Measurements from ENCODE around the gene C20orf202. TPM values are rescaled to one million over a fixed set of nuclear protein-coding genes. Genes with fewer than 3 reads are reported as not detected.
A peak's percentile ranks its signal among the peaks of the same experiment; 100 is the strongest.
"Not testable (repeated sequence)": the region's sequence is repeated elsewhere in the genome, so short reads cannot be mapped to it uniquely, and the experiment has no call there.

C20orf202 gene
- polyA plus RNA-seq, 3 donors, result 0.30 to 0.41 (median 0.33) TPM

DNA sequence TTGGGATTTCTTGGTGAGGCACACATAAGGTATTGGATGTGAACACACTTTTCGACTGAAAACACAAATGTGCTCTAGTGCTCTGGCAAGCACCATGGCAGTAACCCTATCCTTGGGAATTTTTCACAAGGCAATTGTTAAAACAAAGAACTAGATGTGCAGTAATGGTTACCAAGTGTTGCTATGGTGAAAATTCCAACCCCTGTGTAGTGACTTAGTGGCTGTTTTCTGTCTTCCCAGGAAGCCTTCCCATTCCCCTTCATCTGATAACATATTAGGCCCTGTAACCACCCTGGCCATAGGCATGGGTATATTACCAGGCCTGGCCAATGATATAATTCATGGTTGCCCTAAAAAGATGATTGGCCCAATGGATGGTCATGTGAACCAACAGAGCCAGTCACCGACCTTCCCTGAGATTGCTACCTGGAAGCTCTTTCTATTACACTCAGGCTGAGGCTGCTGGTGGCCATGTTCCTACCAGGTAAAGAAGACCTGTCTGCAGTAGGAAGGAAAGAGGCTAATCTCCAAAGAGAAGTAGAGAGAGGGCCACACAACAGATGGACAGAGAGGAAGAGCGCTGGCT, 4.1 kb downstream of the C20orf202 start:
- DNase-seq, result no peak

DNA sequence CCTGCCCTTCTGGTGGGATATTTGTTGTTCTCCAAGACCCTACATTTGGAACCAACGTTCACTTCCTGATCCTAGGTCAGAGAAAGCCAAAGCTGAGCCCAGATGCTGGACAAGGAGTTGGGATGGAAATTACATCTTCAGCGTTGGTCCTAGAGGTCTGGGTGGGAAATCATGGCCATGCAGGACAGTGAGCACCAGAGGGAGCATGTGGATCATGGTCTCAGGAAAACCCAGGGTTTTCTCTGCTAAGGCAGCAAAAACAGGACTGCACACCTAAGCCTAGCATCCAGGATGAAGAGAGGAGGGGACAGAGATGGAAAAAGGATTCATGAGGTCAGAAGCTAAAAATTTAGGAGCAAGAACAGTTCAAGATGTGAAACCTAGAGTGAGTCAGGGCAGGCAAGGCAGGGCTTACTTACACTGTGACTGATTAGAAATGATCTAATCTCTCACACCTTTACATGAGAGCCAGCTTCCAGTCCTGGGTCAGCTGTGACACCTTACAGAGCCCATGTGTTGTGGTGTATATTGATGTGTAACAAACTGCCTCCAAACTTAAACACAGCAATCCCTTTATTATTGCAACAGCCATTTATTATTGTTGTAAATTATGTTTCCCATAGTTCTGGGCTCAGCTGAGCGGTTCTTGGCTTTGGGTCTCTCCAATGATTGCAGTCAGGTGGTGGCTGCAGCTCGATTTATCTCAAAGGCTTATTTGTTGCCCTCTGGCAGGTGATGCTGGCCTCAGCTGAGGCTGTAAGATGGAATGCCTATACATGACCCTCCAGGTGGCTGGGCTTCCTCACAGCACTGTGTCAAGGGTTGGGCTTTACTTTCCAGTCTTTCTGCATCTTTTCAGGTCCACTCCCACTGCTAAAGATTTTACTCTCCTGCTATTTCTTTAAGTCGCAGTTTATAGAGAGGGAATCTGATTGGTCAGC, 6.5 kb downstream of the C20orf202 start:
- no peak for DNase-seq

DNA sequence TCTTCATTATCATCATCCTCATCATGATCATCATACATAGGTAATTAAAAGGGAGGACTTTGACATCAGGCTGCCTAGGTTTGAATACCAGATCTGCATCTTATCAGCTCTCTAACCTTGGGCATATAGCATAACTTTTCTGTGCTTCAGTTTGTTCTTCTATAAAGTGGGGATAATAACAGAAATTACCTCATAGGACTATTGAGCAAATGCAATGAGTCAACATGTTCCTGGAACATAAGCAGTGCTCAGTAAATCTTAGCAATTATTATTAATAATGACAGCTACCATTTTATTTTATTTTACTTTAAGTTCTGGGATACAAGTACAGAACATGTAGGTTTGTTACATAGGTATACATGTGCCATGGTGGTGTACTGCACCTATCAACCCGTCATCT, 7.2 kb downstream of the C20orf202 start:
- no peak for DNase-seq

DNA sequence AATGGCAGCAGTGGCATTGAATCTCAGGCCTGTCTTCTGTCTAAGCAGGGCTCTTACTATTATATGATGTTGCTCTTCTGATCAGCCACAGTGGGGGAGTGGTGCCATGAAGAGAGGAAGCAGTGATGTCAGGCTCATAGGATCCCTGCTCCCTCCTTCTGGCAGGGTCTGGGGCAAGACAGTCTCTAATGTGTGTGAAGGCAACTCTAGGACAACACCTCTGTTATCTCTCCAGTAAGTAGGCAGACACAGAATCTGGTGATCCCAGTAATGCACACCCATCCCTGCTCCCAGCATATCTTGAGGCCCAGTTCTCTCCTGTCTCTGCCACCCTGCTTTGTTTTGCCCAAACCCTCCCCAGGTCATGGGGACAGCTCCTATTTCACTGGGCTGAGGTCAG, 8.8 kb downstream of the C20orf202 start:
- DNase-seq, result no peak

DNA sequence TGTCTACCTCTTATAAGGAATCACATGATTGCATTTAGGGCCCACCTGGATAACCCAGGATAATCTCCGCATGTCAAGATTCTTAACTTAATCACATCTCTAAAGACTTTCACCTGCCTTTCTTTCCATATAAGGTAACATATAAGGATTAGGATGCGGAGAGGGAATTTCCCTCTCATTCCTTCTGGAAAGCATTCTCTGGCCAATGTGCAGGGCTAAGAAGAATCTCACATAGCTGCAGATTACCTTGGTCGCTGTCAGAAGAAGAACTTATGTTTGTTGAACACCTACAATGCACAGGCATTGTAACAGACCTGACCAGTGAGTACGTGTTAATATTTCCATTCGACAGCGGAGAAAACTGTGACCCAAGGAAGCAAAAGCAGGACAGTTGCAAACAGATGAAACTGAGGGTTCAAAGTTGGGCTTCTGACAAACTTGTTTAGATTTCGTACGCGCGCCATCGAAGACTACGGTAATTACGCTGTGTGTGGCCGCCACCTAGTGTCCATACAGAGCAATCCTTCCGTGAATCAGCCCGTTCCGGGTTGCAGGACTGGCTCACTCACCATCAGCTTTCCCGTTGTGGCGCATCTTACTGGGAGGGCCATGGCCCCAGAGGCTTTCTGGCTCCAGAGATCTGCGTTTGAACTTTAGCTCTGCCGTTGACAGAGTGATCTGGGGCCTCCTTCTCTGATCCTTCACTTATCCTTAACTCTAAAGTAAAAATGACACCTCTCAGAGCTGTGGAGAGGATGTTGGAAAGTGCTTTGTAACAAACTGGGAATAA, 9.5 kb downstream of the C20orf202 start:
- peak; percentile 64 for DNase-seq

DNA sequence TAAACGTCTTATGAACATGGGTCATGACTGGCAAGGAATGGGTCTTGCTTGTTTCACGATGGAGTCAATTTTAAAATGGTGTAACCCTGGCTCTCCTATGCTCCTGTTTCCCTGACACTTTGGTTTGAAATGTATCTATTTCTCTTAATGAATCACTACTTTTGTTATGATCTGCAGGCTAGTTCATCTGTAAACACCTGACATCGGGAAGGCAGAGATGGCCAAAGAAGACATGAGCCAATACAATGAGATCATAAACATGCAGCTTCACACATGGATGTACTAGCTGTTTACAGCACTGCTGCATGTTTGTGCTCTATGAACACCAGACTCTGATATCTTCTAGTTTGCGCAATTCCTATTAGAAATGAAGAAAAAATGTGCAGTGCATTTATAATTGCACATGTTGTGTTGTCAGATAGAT, 11.6 kb downstream of the C20orf202 start:
- DNase-seq, result no peak

DNA sequence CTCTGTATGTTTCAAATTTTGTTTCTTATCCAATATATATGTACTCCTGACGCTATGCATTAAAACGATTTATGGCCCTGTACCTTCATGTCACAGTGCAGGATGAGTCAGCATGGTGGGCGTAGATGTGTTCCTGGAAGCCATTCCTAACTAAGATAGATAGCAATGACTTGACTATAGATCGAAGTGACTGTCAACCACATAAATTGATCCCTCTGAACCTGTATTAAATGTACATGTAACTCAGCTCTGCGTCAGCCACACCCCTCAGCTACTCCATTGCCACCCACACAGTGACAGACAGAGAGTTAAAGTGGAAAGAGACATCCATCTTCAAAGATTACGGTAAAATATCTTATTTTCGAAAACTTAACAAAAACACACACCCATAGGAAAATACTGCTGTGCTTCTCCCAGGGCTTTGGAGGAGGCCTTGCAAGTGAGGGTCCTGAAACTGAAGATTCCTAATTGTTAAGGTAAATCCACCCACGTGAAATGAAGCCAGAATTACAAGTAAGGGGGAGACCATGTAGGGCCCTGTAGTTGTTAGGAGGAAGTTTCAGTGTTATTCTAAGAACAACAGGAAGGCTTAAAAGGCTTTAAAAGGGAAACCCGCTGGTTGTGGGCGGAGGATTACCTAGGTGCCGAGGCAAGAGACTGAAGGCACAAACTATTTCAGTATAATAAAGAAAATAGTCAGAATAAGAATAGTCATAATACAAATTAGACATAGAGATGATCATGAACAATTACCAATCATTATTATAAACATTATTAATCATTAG, 12.3 kb downstream of the C20orf202 start:
- DNase-seq, result no peak

DNA sequence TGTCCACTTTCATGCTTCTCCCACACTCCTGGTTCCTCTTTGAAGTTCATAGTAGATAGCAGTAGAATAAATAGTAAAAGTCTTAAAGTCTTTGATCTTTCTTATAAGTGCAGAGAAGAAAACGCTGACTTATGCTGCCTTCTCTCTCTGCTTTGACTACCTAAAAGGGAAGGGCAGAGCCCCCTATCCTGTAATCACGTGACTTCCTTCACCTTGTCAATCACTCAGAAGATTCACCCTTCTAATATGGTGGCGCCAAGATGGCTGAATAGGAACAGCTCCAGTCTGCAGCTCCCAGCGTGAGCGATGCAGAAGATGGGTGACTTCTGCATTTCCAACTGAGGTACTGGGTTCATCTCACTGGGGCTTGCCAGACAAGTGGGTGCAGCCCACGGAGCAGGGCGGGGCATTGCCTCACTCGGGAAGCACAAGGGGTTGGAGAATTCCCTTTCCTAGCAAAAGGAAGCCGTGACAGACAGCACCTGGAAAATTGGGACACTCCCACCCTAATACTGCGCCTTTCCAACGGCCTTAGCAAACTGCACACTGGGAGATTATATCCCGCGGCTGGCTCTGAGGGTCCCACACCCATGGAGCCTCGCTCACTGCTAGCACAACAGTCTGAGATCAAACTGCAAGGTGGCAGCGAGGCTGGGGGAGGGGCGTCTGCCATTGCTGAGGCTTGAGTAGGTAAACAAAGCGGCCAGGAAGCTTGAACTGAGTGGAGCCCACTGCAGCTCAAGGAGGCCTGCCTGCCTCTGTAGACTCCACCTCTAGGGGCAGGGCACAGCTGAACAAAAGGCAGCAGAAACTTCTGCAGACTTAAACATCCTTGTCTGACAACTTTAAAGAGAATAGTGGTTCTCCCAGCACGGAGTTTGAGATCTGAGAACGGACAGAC, 13.5 kb downstream of the C20orf202 start:
- not testable (repeated sequence) for DNase-seq

DNA sequence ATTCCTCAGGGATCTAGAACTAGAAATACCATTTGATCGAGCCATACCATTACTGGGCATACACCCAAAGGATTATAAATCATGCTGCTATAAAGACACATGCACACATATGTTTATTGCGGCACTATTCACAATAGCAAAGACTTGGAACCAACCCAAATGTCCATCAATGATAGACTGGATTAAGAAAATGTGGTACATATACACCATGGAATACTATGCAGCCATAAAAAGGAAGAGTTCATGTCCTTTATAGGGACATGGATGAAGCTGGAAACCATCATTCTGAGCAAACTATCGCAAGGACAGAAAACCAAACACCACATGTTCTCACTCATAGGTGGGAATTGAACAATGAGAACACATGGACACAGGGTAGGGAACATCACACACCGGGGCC, 19.5 kb downstream of the C20orf202 start:
- DNase-seq, result not testable (repeated sequence)

DNA sequence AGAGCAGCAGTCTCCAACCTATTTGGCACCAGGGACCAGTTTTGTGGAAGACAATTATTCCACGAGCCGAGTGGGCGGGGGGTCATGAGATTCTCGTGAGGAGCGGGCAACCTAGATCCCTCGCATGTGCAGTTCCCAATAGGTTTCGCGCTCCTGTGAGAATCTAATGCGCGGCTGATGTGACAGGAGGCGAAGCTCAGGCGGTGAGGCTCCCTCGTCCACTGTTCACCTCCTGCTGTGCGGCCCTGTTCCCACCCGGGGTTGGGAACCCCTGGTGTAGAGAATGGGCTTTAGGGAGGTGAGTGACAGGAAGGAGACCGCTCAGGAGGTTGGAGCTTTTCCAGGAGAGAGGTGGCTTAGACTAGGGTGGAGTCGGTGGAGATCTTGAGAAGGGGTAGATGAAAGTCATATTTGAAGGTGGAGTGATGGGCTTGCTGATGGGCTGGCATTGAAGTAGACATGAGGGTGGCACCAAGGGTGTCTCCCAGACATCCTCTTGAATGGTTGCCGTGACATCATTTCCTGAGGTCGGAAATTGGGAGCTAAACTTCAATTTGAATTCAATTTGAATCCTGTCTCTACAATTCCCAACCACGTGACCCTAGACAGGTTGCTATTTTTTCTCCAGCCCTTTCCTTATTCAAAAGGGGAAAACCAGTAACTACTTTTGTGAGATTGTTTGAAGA, 21.1 kb downstream of the C20orf202 start:
- DNase-seq, result no peak

DNA sequence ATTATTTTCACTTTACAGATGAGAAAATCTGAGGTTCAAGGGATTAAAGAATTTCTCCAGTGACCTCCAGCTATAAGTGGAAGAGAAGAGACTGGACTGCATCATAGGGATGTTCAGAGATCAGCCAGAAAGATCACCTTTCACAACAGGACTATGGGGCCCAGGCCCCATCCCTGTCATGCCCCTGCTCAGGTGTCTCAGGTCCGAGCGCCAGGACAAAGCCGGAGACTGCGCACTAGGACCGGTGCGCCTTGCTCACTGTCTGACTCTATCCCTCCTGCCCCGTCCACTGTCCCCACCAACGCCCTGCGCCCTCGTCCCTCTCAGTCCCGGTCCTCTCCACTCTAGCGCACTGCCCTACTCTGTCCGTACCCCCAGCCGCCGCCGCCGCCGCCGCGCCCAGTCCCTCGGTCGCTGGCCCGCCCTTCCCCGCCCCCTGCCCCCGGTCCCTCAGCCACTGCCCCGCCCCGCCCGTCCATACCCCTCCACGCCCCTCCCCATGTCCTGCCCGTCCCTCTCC, 22.1 kb downstream of the C20orf202 start:
- DNase-seq, result no peak

DNA sequence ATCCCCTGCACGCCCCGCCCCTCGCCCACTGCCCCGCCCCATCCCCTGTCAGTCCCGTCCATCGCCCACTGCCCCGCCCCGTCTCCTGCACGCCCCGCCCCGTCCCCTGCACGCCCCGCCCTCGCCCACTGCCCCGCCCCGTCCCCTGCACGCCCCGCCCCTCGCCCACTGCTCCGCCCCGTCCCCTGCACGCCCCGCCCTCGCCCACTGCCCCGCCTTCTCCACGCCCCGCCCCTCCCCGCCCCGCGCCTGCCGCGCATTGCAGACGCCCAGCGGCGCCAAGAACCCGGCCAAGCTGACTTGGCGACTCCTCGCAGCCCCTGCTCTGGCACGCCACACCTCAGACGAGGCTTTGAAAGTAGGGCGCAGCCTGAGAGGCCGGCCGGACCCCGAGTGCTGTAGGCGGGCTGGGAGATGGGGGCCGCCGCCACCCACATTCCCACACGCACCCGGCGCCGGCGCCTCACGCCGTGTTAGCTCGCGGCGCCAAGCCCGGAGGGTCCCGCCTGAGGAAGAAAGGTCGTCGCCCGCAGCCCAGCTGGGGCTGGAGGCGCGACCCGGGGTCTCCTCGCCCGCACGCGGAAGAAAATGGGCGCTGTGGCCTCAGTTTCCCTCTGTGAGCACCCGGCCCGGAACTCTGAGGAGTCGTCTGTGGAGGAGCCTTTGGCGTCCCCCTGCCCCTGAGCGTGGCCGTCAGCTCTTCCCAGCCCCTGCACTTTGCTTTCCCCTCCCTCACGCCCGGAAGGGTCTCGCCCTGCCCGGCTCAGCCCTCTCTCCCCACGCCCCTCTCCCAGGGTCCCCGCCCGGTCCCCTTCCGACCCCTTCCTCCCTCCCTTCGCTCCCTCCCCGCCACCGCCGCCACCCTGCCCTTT, 22.8 kb downstream of the C20orf202 start, which contains the start of gene RAD21L1:
TSS of gene RAD21L1 (plus strand) at position 262 of the 872 bp plus-strand sequence. CDS start 2,410 bp downstream, outside the sequence.
- DNase-seq, result peak; percentile 35

DNA sequence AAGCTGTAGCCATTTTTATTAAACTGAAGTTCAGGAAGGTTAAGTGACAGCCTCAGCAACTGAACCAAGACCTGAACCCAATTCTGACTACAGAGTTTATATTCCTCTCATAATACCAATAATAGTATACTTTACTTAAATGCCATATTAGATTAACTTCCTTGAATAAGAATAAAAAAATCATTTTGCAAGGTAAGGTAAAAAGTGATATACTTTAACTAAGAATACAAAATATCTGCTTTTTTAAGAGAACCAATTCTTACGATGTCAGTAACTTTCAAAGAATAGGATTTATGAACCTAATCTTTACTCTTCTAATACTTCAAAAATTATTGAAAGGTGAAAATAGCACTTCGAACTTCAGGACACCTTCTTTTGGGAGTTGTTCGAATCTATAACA, 26.3 kb downstream of the C20orf202 start:
- no peak for DNase-seq

DNA sequence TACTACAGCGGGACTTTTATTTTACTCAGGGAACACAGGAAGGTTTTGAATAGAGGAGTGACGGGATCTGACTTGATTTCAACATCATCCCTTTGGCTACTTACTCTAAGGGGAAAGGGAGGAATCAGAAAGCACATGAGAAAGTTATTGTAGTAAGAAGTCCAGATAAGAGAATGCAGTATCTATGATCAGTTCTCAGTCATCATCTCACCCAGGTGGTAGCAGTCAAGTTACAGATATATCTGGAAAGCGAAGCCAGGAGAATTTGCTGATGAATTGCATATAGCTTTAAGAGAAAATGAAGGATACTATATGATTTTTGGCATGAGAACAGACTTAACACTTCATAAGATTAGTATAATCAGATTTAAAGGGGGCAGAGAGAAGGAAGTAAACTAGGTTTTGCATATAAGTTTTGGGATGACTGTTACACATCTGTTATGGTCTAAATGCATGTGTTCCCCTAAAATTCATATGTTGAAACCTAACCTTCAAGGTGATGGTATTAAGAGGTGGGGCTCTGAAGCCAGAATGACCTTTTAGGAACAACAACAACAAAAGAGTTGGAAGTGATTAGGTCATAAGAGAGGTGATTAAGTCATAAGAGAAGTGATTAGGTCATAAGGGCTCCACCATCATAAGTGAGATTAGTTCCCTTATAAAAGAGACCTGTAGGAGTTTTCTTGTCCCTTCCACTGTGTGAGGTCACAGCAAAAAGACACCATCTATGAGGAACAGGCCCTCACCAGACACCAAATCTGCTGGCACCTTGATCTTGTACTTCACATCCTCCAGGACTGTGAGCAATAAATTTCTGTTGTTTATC, 29.2 kb downstream of the C20orf202 start:
- no peak for DNase-seq

DNA sequence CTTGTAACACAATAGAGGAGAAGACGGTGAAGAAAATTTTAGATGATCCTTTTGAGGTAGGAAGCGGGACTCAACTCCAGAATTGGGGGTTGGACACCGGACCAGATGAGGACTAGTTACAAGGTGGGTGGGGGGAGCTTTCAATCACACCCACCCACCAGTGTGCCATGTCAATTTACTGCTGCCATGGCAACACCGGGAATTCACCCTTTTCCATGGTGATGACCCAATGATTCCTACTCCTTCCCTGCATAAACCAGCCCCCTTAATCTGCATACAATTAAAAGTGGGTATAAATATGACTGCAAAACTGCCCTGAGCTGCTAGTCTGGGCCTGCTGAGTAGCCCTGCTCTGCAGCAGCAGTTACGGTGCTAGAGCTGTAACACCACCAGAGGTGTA, 37.3 kb downstream of the C20orf202 start:
- DNase-seq, result no peak

DNA sequence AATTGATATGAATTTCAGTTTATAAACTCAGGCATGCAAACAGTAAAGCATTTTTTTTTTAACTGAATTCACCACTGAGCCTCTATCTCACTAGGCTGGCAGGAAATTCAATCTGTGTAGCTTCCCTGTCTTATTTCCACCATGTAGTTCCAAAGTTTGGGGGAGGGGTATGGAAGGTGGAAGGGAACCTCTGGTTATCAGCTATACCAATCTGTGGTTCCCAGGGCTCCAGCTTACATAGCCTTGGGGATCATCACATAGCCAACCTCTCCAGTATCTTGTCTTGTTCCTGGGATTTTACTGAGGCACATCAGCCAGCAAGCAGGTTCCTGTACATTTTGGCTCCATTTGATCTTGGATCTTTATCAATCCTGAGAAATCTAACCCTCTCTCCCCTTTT, 38.2 kb downstream of the C20orf202 start:
- DNase-seq, result no peak

DNA sequence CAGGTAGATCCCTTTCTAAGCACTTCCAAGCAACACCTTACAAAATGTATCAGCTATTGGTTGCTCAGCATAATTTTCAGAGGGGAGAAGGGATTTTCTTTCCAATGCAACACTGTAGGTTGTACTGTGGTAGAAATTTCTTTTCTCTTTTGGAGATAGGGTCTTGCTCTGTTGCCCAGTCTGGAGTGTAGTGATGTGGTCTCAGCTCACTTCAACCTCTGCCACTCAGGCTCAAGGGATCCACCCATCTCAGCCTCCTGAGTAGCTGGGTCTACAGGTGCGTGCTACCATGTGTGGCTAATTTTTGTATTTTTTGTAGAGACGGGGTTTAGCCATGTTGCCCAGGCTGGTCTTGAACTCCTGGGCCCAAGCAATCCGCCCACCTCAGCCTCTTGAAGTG, 38.8 kb downstream of the C20orf202 start:
- DNase-seq, result no peak

DNA sequence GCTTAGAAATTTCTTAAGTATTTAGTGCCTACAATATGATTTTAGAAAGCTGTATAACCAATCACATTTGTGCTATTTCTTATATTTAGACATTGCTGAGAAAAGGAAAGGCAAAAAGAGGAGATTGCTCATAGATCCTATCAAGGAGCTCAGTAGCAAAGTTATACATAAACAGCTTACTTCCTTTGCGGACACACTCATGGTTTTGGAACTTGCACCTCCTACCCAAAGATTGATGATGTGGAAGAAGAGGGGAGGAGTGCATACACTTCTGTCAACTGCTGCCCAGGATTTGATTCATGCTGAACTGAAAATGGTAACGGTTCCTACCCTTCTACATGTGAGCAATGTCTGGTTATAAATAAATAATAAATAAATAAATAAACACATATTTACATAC, 39.3 kb downstream of the C20orf202 start:
- DNase-seq, result no peak
